GM10266 (cell line): ENCODE data around the gene OSBPL3.

Source experiments
- DNase-seq: peaks from one replicate; pipeline ENCODE4 v3.0.0; 2012; ENCODE audit errors: extremely low spot score
- TF ChIP-seq, protein P1 (sequence below): IDR thresholded peaks from 2 replicates; pipeline ENCODE4 v1.5.1; 2012; ENCODE audit warnings: mild to moderate bottlenecking, low read depth; ENCODE audit not compliant: control insufficient read depth, insufficient read depth; ENCODE audit errors: missing control alignments

Gene OSBPL3

DNA sequence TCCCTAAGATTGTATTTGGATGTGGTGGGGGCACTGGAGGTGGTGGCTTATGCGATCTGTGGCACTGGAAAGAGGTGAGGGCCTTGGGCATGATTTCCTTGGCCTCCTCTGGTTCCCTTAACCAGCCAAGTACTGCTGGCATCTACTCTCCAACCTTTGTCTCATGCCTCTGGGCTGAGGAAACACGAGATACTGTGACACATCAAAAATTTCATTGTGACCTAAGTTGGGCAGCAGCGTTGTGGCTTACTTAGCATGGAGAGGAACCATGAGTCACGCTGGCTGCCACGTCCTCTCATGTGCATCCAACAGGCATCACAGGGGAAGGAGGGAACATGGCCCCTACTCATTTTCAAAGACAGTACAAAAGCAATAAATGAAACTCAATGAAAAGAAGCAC lies 193.0 kb downstream of the OSBPL3 start:
- TF ChIP-seq, protein P1, sequence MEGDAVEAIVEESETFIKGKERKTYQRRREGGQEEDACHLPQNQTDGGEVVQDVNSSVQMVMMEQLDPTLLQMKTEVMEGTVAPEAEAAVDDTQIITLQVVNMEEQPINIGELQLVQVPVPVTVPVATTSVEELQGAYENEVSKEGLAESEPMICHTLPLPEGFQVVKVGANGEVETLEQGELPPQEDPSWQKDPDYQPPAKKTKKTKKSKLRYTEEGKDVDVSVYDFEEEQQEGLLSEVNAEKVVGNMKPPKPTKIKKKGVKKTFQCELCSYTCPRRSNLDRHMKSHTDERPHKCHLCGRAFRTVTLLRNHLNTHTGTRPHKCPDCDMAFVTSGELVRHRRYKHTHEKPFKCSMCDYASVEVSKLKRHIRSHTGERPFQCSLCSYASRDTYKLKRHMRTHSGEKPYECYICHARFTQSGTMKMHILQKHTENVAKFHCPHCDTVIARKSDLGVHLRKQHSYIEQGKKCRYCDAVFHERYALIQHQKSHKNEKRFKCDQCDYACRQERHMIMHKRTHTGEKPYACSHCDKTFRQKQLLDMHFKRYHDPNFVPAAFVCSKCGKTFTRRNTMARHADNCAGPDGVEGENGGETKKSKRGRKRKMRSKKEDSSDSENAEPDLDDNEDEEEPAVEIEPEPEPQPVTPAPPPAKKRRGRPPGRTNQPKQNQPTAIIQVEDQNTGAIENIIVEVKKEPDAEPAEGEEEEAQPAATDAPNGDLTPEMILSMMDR, result no peak
- DNase-seq, result no peak

DNA sequence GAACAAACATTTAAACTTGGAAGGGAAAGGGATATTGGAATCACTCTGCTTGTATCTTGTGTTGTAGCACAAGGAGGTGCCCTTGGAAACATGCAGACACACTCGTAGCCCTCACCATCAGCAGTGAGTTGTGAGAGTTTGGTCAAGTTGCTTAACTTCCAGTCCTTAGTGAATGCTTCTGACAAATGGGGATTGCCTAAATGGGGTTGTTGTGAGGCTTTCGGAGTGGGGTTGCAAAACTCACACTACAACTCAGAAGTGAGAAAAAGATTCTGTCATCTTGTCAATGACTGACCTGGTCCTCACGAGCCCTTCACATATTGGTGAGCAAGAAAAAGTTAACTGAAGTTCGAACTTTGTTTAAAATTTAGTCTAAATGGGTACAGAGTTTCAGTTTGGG lies 193.7 kb downstream of the OSBPL3 start:
- no peak for DNase-seq
- TF ChIP-seq, protein P1, result no peak

DNA sequence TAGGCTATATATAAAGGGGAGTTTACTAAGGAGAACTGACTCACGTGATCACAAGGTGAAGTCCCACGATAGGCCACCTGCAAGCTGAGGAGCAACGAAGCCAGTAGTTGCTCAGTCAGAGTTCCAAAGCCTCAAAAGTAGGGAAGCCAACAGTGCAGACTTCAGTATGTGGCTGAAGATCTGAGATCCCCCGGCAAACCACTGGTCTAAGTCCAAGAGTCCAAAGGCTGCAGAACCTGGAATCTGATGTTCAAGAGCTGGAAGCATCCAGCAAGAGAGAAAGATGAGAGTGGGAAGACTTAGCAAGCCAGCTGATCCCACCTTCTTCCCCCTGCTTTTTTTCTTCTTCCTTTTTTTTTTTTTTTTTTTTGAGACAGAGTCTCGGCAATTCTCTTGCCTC lies 195.7 kb downstream of the OSBPL3 start:
- no peak for DNase-seq
- TF ChIP-seq, protein P1, result no peak

GRCh38 chr7:24783698-24784097 lies 196.3 kb downstream of the OSBPL3 start:
- TF ChIP-seq, protein P1, result no peak
- DNase-seq, result no peak

DNA sequence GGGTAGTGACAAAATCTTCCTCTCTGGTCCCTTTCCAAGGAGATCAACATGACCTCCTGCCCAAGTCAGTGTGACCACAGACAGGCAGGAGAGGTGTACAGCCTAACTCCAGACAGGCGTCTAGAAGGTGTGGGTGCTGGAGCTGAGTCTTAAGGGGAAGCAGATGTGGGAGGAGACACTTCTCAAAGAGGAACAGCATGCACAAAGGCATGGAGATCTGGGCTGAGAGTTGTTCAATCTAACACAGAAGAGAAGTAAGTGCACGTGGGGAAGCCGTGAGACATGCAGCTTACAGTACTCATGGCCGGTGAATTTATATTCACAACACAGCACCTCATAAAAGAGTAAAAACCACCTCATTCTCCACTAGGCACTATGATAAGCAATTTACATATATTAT lies 198.9 kb downstream of the OSBPL3 start:
- DNase-seq, result no peak
- TF ChIP-seq, protein P1, result no peak

GRCh38 chr7:24779283-24779655 lies 200.7 kb downstream of the OSBPL3 start:
- TF ChIP-seq, protein P1, result no peak
- no peak for DNase-seq

DNA sequence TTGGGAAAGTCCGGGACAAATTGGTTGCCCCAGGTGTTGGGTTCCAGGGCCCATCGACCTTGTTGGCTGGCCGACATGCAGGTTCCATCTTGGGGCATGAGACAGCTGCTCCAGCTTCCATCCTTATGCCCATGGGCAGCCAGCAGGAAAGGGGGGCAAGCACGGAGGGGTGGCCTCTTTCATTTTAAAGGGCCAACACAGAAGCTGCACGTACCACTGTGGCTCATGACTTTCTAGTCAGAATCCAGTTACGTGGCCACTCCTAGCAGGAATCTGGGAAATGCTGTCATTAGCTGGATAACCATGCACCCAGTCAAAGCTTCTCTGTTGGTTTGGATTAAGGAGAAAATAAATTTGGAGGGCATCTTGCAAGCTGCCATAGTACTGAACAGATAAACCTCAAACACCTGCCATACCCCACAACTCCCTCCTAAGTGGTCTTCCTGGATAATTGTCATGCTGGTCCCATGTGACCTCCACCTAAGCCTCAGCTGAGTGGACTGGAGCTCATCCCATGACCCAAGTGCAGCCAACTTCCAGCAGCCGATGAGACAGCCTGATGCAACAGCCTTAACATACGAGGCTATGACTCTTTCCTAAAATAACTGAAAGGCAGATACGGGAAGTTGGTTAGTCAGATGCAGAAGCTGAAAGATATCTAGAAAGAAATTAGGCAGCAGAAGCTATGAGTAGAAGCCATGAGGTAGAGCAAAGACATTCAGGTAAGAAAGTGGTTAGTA lies 201.3 kb downstream of the OSBPL3 start:
- peak; percentile 31 for DNase-seq
- TF ChIP-seq, protein P1, result no peak
